ENCODE data around the gene OR10T2. TPM values are rescaled to one million over a fixed set of nuclear protein-coding genes. Genes with fewer than 3 reads are reported as not detected.

Gene OR10T2
- total and polyA plus RNA-seq, 7 donors = not detected

DNA sequence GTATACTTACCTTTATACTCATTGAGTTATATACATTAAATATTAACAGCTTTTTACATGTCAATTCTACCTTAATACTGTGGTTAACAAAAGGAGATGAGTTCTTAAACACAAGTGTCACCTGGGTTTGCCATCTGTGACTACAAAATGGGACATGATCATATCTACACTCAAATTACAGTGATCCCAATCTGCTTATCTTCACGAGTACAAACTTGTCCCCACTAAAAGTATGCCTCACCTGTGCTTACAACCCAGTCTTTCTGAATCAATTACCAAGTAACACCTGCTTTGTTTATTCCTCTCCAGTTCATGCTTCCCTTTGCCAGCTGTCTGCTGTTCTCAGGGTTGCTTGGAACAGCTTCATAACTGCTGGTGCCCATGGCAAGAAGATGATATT is 36.8 kb downstream of the OR10T2 start:
- no peaks in the 10 kb centered on the region for H3K4me1 ChIP-seq
- WGBS, 2 donors = 19 to 43% methylated on average over 1 of the region's 1 CpG
- no peak for TF ChIP-seq EP300 (IDR thresholded peaks at IDR 0.05)
- no peak for TF ChIP-seq POLR2A (IDR thresholded peaks at IDR 0.05)
- TF ChIP-seq POLR2AphosphoS5 (IDR thresholded peaks at IDR 0.05) = no peak
- no peak for TF ChIP-seq CTCF (IDR thresholded peaks at IDR 0.05)
- intact Hi-C loops (cut with DNase I) = no loop called here
- no peak for DNase-seq
- H3K9me3 ChIP-seq = peaks cover 0 to 3% (median 0%) of the 10 kb centered on the region in 4 donors
- no peak overlapping the region for H3K4me3 ChIP-seq
- no peaks in the 10 kb centered on the region for H3K36me3 ChIP-seq
- H3K27me3 ChIP-seq = no peaks in the 10 kb centered on the region
- H3K27ac ChIP-seq = no peak overlapping the region

DNA sequence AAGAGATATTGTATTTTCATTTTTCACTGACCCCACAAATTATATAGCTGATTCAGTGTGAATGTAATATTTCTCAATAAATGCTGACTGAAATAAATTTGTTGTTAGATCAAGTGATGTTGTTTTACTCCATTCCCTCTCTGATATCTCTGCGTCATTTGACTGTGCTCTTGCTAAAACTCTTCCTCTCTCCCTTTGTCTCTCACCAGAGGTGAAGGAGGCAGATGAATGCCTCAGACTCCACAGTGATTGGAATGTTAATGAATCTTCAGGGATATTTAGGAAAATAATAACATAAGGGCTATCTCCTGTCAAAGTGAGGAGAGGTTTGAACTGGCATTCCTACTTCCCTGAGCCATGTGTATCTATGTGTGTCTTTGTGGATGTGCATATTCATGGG is 41.8 kb downstream of the OR10T2 start:
- no peaks in the 10 kb centered on the region for H3K36me3 ChIP-seq

DNA sequence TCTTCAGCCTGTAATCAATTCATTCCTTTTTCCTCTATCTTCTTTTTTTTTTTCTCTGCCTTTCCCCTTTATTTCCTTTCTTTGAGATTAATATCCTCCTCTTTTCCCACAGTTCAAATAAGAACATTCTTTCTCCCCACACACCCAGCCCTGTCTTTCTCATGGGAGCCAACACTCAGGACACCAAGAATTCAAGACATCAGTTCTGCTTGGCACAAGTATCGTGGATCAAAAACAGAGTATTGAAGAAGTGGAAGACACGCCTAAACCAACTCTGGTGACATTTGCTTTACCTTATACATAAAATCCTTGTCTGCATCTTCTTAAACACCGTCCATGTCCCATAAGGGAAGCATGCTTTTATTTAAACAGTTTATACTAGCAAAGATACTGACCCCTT is 42.6 kb downstream of the OR10T2 start:
- TF ChIP-seq CTCF (IDR thresholded peaks at IDR 0.05) (no peak), POLR2A (IDR thresholded peaks at IDR 0.05) (no peak), EP300 (IDR thresholded peaks at IDR 0.05) (no peak), POLR2AphosphoS5 (IDR thresholded peaks at IDR 0.05) (no peak)
- H3K27ac ChIP-seq = no peak overlapping the region
- no peak for DNase-seq
- 76 to 80% methylated on average over 3 of the region's 3 CpGs for WGBS, 2 donors
- H3K27me3 ChIP-seq = no peaks in the 10 kb centered on the region
- intact Hi-C loops (cut with DNase I) = no loop called here
- no peaks in the 10 kb centered on the region for H3K36me3 ChIP-seq
- H3K9me3 ChIP-seq = no peaks in the 10 kb centered on the region
- no peaks in the 10 kb centered on the region for H3K4me1 ChIP-seq
- H3K4me3 ChIP-seq = no peak overlapping the region

More for the DNA sequence above, 41.8 kb downstream of the OR10T2 start:
- intact Hi-C loops (cut with DNase I) = no loop called here
- Histone ChIP-seq H3K9me3 (no peaks in the 10 kb centered on the region), H3K4me1 (no peaks in the 10 kb centered on the region), H3K27ac (no peak overlapping the region), H3K4me3 (no peak overlapping the region), H3K27me3 (no peaks in the 10 kb centered on the region)
- 84 to 91% methylated on average over 1 of the region's 1 CpG for WGBS, 2 donors
- no peak for DNase-seq
- no peak for TF ChIP-seq EP300 (IDR thresholded peaks at IDR 0.05)
- TF ChIP-seq POLR2AphosphoS5 (IDR thresholded peaks at IDR 0.05) = no peak
- no peak for TF ChIP-seq CTCF (IDR thresholded peaks at IDR 0.05)
- no peak for TF ChIP-seq POLR2A (IDR thresholded peaks at IDR 0.05)

GRCh38 chr1:158355773-158356285 is 43.4 kb downstream of the OR10T2 start:
- Histone ChIP-seq H3K27ac (no peak overlapping the region), H3K36me3 (no peaks in the 10 kb centered on the region), H3K4me3 (no peak overlapping the region), H3K4me1 (no peaks in the 10 kb centered on the region), H3K27me3 (no peaks in the 10 kb centered on the region), H3K9me3 (no peaks in the 10 kb centered on the region)
- DNase-seq = no peak
- intact Hi-C loops (cut with DNase I) = no loop called here
- 87 to 89% methylated on average over 10 of the region's 10 CpGs for WGBS, 2 donors
- TF ChIP-seq CTCF (IDR thresholded peaks at IDR 0.05) (no peak), POLR2AphosphoS5 (IDR thresholded peaks at IDR 0.05) (no peak), POLR2A (IDR thresholded peaks at IDR 0.05) (no peak), EP300 (IDR thresholded peaks at IDR 0.05) (no peak)

- Histone ChIP-seq H3K27ac (no peak overlapping the region), H3K9me3 (no peaks in the 10 kb centered on the region), H3K27me3 (no peaks in the 10 kb centered on the region), H3K4me1 (no peaks in the 10 kb centered on the region), H3K36me3 (no peaks in the 10 kb centered on the region), H3K4me3 (no peak overlapping the region)
- WGBS, 2 donors = 66 to 78% methylated on average over 2 of the region's 2 CpGs
- intact Hi-C loops (cut with DNase I) = no loop called here
- no peak for TF ChIP-seq POLR2A (IDR thresholded peaks at IDR 0.05)
- TF ChIP-seq EP300 (IDR thresholded peaks at IDR 0.05) = no peak
- no peak for TF ChIP-seq POLR2AphosphoS5 (IDR thresholded peaks at IDR 0.05)
- no peak for TF ChIP-seq CTCF (IDR thresholded peaks at IDR 0.05)
- DNase-seq = no peak
Measured at GRCh38 chr1:158354255-158354654, 45.0 kb downstream of the OR10T2 start.
